Stimulated activated CD8-positive, alpha-beta memory T cell treated with anti-CD3 and anti-CD28 coated beads, Interleukin-4, amount 100 ng/mL, for 1 hour (primary cell): ENCODE results near the gene SLC5A1.
"Not testable (repeated sequence)": the region's sequence is repeated elsewhere in the genome, so short reads cannot be mapped to it uniquely, and the experiment has no call there.

ENCODE experiments used
- DNase-seq, 2 donors: peaks; one replicate each; pipeline ENCODE4 v3.0.0-alpha.2; 2020; ENCODE audit warnings: low read depth in 2 of 2, low spot score in 1 of 2

The SLC5A1 gene

DNA sequence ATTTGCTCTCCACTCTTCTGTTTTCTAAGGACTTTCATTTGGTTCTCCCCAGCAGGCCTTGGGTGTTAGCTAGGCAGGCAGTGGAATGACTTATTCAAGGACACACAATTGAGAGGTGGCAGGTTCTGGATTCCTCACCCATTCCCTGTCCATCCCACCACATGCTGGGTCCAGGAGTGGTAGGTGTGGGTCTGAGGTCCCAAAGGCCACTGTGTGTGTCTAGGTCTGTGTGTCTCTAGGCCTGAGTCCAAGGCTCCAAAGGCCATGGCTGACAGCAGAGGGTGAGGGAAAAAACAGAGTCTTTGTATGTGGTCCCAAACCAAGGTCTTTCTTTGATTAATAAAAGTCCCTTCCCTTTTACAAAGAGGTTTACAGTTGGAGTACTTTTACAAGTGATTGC lies 40.8 kb downstream of the SLC5A1 start:
- DNase-seq: no peak

DNA sequence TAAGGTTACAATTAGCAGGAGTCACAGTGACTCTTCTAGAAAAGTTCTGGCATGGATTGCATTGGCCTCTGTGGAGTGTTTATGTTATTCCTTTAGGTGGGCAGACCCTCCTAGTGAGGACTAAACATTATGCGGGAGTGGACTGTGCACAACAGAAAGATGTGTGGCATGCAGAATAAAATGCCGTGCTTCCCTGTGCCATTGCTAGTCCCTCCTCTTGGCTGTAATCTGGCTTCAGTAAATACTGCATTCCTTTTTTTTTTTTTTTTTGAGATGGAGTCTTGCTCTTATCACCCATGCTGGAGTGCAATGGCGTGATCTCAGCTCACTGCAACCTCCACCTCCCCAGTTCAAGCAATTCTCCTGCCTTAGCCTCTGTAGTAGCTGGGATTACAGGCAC lies 45.0 kb downstream of the SLC5A1 start:
- DNase-seq: no peak

- no peak for DNase-seq
These were observed 54.0 kb downstream of the SLC5A1 start for GRCh38 chr22:32097018-32097417.

- no peak for DNase-seq
These were observed 54.9 kb downstream of the SLC5A1 start for GRCh38 chr22:32097881-32098499.

DNA sequence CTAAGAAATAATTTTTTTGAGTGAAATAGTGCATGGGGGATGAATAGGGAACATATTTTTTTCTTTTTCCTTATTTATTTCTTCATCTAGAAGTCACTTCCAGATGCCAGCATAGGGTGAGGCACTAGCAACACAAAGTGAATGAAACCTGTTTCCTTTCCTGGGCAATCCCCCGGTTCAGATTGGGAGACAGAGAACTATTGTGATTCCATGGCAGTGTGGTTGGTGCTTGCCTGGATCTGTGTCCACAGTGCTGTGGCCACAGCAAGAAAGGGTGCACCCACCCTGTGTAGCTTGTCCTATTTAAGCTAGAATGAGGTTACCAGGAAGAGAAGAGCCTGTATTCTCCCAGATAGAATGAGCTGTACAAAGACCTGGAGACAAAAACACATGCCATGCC lies 57.6 kb downstream of the SLC5A1 start:
- DNase-seq: no peak

- no peak for DNase-seq
These were observed 60.7 kb downstream of the SLC5A1 start for GRCh38 chr22:32103658-32104315.

- DNase-seq: no peak
These were observed 63.9 kb downstream of the SLC5A1 start for GRCh38 chr22:32106930-32107329.

DNA sequence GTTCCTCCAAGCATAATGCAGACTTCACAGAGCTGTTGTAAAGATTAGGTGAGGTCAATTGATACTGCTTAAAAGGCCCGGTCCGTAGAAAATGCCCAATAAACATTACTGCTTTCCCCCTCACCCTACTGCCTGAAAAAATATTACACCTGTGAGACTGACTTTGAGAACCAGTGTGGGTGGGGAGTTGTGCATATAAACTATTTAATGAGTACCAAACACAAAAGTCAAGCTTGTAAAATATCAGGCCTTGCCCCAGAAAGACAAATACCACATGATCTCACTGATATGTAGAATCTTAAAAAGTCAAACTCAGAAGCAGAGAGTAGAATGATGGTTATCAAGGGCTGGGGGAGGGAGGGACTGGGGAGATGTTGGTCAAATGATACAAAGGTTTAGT lies 69.3 kb downstream of the SLC5A1 start:
- DNase-seq: no peak

DNA sequence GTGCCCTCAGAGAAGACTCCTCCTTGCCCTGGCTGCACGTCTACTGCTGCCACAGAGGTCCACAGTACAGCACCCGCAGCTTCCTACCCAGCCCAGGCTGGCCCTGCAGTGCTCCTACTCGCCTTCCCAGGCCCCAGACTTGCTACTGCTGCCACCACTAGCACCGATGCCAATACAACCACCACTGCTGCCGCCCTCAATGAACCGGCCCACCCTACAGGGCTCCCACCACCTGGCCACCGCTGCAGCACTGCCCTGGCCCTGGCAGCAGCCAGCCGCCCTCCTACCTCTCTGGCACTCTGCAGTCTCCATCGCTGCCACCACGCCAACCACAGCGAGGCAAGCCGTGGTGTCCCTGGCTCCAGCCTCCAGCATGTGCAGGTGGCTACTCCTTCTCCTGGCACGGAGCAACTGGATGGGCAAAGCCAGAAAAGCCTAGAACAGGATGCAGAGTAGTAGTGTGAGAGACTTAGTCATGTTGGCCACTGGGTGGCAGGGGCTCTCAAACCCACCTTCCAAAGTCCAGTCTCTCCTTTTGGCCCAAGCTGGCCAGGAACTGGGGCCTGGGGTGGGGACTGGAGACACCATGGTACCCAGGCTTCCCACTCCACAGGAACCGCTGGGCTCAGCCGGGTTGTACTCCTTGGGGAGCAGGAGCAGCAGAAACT lies 76.6 kb downstream of the SLC5A1 start:
- DNase-seq: no peak

- no peak for DNase-seq
These were observed 77.5 kb downstream of the SLC5A1 start for GRCh38 chr22:32120603-32121002.

DNA sequence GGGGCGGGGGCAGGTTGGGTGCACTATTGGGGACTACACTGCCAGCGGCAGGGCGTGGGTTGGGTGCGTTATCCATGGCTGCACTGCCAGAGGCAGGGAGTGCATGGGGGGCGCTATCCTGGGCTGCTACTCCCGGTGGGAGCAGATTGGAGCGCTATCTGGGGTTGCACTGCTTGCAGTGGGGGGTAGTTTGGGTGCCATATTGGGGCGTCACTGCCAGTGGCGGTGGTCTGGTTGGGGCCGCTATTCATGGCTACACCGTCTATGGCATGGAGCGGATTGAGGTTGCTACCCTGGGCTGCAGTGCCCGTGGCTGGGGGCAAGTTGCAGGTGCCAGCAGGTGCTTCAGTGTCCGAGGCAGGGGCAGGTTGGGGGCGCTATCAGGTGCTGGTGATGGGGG lies 79.8 kb downstream of the SLC5A1 start:
- DNase-seq: no peak

GRCh38 chr22:32123657-32124056 lies 80.6 kb downstream of the SLC5A1 start:
- DNase-seq: no peak

DNA sequence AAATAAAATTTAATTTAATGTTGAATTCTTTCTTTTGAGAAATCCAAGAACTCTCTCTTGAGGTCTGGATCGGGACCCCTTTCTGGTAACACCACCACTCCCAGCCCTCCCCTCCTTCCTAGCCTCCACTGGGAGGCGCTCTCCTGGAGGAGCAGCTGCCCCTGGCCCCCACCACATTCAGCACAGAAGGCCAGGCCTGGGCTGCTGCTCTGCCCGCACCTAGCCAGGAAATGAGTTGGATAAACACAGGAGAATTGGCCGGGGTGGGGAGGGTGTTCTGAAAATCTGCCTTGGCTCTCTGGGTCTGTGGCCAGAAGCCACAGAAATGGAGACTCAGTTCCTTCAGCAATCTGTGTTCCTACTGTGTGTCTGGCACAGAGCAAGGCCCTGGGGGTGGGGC lies 84.8 kb downstream of the SLC5A1 start:
- no peak for DNase-seq

GRCh38 chr22:32130464-32130863 lies 87.4 kb downstream of the SLC5A1 start:
- no peak for DNase-seq

DNA sequence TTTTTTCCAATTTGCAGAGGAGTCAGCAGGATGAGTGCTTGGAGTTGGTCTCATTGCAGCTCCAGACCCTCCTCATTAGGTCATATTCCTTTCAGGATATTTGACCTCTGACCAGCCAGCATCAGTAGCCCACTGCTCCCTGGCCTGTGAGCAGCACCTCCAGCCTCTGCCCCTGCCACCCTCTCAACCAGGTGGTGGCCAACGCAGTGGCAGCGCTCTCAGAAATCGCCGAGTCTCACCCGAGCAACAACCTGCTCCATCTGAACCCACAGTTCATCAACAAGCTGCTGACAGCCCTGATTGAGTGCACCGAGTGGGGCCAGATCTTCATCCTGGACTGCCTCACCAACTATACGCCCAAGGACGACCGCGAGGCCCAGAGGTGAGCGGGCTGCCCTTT lies 89.1 kb downstream of the SLC5A1 start:
- DNase-seq: no peak

DNA sequence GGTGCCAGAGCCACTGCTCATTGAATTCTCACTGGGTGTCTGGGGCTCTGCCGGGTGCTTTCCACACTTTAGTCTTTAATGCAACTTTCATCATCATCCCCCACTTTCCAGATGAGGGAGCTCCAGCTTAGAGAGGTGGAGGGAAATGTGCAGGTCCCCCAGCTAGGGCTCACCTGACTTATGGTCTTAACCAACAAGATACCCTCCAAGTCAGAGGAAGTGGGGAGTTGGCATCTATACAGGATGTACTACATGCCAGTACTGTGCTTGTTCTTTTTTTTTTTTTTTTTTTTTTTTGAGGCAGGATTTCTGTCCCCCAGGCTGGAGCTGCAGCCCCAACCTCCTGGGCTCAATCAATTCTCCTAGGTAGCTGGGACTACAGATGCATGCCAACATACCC lies 89.7 kb downstream of the SLC5A1 start:
- no peak for DNase-seq

DNA sequence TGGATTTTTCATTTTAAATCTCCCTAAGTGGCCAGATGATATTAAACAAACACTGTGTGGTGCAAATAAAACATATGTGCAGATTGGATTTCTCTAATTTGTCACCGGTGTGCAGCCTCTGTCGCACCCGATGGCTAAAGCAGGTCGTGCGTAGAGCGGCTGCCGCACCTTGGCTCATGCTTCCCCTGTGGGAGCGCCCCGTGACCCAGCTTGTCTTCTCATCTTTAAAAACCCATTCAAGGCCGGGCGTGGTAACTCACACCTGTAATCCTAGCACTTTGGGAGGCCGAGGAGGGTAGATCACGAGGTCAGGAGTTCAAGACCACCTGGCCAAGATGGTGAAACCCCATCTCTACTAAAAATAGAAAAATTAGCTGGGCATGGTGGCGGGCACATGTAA lies 91.7 kb downstream of the SLC5A1 start:
- not testable (repeated sequence) for DNase-seq

GRCh38 chr22:32135958-32136357 lies 92.9 kb downstream of the SLC5A1 start:
- DNase-seq: not testable (repeated sequence)

DNA sequence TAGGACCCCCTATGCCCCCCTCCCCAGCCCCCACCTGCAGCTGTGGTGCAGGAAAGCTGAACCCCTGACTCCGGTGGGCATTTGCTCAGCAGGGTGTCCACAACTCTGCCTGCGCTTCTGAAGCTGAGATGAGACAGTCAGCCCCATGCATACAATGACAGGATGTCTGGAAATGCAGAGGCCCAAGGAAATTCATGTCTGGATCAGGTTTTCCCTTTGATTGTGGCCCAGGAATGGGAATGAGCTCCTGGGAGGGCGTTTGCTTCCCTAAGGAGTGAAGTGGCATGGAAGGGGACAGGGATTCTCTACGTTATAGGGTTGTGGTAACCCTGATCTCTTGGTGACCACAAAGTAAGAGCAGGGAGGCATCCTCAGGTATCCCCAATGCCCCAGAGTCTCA lies 93.8 kb downstream of the SLC5A1 start:
- not testable (repeated sequence) for DNase-seq

DNA sequence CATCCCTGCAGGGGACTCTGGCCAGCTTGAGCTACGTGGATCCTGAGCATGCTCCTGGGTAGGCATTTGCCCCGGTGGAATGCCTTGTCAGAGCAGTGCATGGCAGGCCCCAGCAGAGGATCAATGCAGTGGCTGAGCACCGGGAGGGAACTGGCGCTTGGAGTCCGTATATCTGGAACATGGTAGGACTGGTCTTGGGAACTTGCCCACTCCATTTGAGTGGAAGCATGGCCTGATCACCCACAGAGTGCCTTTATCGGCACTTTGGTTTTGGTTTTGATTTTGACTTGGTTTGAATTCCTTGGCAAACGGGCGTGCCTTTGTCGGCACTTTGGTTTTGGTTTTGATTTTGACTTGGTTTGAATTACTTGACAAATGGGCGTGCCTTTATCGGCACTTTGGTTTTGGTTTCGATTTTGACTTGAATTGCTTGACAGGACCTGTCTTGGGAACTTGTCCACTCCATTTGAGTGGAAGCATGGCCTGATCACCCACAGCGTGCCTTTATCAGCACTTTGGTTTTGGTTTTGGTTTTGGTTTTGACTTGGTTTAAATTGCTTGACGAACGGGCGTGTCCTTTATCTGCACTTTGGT lies 94.8 kb downstream of the SLC5A1 start:
- DNase-seq: peak; percentile 10 to 27

GRCh38 chr22:32138576-32138975 lies 95.5 kb downstream of the SLC5A1 start:
- DNase-seq: not testable (repeated sequence)

DNA sequence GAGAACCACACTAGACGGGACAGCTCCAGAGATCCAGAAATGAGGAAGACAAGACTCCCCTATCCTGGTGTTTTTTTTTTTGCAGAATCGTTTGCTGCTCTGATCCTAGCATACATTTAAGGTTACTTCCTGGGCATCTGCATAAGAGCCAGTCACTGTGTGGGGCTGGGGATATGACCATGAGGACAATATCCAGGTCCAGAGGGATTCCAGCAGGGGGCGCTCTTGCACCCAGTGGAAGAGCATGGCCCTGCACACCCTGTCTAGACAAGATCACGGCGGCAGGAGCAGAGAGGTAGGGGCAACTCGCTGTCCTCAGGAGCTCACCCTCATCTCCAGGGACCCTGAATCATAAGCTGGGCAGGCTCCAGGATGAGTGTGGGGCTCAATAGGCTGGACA lies 97.6 kb downstream of the SLC5A1 start:
- DNase-seq: not testable (repeated sequence)
